Tibial artery (tissue), 4 donors: ENCODE data around the gene SRSF4.

Source experiments
- DNase-seq, 2 donors: peaks; one replicate each; pipeline ENCODE4 v3.0.0-alpha.2; 2019
- H3K27ac ChIP-seq, 2 donors: fragments of 200-600 bp; sonication (generic) in 1 of 2; 1 replicate in 1 of 2; 2 replicates in 1 of 2; pipeline ENCODE4 v1.5.1; 2018 to 2019; ENCODE audit warnings: mild to moderate bottlenecking in 1 of 2
- H3K27me3 ChIP-seq, 2 donors: fragments of 200-600 bp; sonication (generic) in 1 of 2; one replicate each; pipeline versions ENCODE4 v1.5.1 to v1.6.0; 2016 to 2019
- H3K36me3 ChIP-seq, 3 donors: fragments of 200-600 bp; sonication (generic) in 2 of 3; one replicate each; pipeline ENCODE4 v1.5.1; 2016 to 2019; ENCODE audit warnings: mild to moderate bottlenecking in 2 of 3
- H3K4me1 ChIP-seq, 4 donors: fragments of 200-600 bp; sonication (generic) in 2 of 4; 1 replicate in 3 of 4; 2 replicates in 1 of 4; pipeline ENCODE4 v1.5.1; 2016 to 2019
- H3K4me3 ChIP-seq, 2 donors: fragments of 200-600 bp; sonication (generic) in 1 of 2; 1 replicate in 1 of 2; 2 replicates in 1 of 2; pipeline ENCODE4 v1.5.1; 2018 to 2019; ENCODE audit warnings: mild to moderate bottlenecking in 2 of 2
- H3K9me3 ChIP-seq, 3 donors: fragments of 200-600 bp; sonication (generic) in 1 of 3; one replicate each; pipeline ENCODE4 v1.5.1; 2016 to 2019
- CTCF ChIP-seq, 2 experiments: fragments of 200-600 bp in 1 of 2; fragments of 450-650 bp in 1 of 2; IDR thresholded peaks; one replicate each; pipeline ENCODE4 v1.5.1; 2017 to 2019; ENCODE audit warnings: antibody characterized with exemption in 2 of 2, mild to moderate bottlenecking in 1 of 2, moderate library complexity in 1 of 2
- intact Hi-C: fragments of 100-400 bp; cut with DNase I; formaldehyde crosslinking; loops from one replicate; pipeline ENCODE4 v1.15.0; 2023; ENCODE audit warnings: low total_unique reads

SRSF4 gene

GRCh38 chr1:29120947-29121485, 60.7 kb downstream of the SRSF4 start:
- peak in 1 of 2 donors; percentile 67 for DNase-seq
- H3K4me3 ChIP-seq: peak overlapping the region; percentile 78 to 85
- intact Hi-C loops: loop anchor here (5.0 kb wide), 2 partner anchors 61 to 234 kb away; partner anchors contain the start of gene SRSF4

GRCh38 chr1:29120367-29120766, 61.3 kb downstream of the SRSF4 start:
- Histone ChIP-seq H3K36me3 (peaks cover 0 to 17% (median 0%) of the 10 kb centered on the region in 3 donors), H3K4me3 (no peak overlapping the region), H3K27me3 (no peaks in the 10 kb centered on the region), H3K27ac (peak overlapping the region; percentile 96 to 100), H3K4me1 (peaks cover 0 to 47% (median 29%) of the 10 kb centered on the region in 4 donors), H3K9me3 (no peaks in the 10 kb centered on the region)
- no peak for TF ChIP-seq CTCF (IDR thresholded peaks at IDR 0.05)
- DNase-seq: no peak
- intact Hi-C loops: loop anchor here (5.0 kb wide), 2 partner anchors 62 to 233 kb away; partner anchors contain the start of gene SRSF4

More at GRCh38 chr1:29120947-29121485, 60.7 kb downstream of the SRSF4 start:
- Histone ChIP-seq H3K4me1 (peaks cover 0 to 51% (median 29%) of the 10 kb centered on the region in 4 donors), H3K36me3 (peaks cover 0 to 10% (median 0%) of the 10 kb centered on the region in 3 donors), H3K27me3 (no peaks in the 10 kb centered on the region), H3K27ac (peak overlapping the region; percentile 96 to 100), H3K9me3 (no peaks in the 10 kb centered on the region)
- TF ChIP-seq CTCF (IDR thresholded peaks at IDR 0.05): peak; percentile 43

- Histone ChIP-seq H3K4me3 (no peak overlapping the region), H3K27ac (peak overlapping the region; percentile 11 to 100), H3K36me3 (peaks cover 0 to 18% (median 0%) of the 10 kb centered on the region in 3 donors), H3K9me3 (no peaks in the 10 kb centered on the region), H3K4me1 (peaks cover 0 to 41% (median 23%) of the 10 kb centered on the region in 4 donors), H3K27me3 (no peaks in the 10 kb centered on the region)
- DNase-seq: peak in 1 of 2 donors; percentile 52
- intact Hi-C loops: no loop called here
- no peak for TF ChIP-seq CTCF (IDR thresholded peaks at IDR 0.05)
Observed at GRCh38 chr1:29119121-29119929, 62.4 kb downstream of the SRSF4 start.

GRCh38 chr1:29117381-29117780, 64.3 kb downstream of the SRSF4 start:
- H3K27me3 ChIP-seq: no peaks in the 10 kb centered on the region
- H3K4me3 ChIP-seq: no peak overlapping the region
- peak overlapping the region in 1 of 2 donors; percentile 2 for H3K27ac ChIP-seq
- no peak for DNase-seq
- TF ChIP-seq CTCF (IDR thresholded peaks at IDR 0.05): no peak
- no peaks in the 10 kb centered on the region for H3K9me3 ChIP-seq
- intact Hi-C loops: no loop called here
- H3K36me3 ChIP-seq: peaks cover 0 to 35% (median 0%) of the 10 kb centered on the region in 3 donors
- H3K4me1 ChIP-seq: peaks cover 0 to 38% (median 17%) of the 10 kb centered on the region in 4 donors

- H3K9me3 ChIP-seq: no peaks in the 10 kb centered on the region
- H3K4me3 ChIP-seq: no peak overlapping the region
- H3K27me3 ChIP-seq: no peaks in the 10 kb centered on the region
- no peak for DNase-seq
- H3K36me3 ChIP-seq: peaks cover 0 to 46% (median 0%) of the 10 kb centered on the region in 3 donors
- peaks cover 0 to 11% (median 1%) of the 10 kb centered on the region in 4 donors for H3K4me1 ChIP-seq
- intact Hi-C loops: no loop called here
- H3K27ac ChIP-seq: no peak overlapping the region
- no peak for TF ChIP-seq CTCF (IDR thresholded peaks at IDR 0.05)
Observed at GRCh38 chr1:29114654-29115053, 67.0 kb downstream of the SRSF4 start.
